ENCODE measurements around the gene SNAPC2. TPM values are rescaled to one million over a fixed set of nuclear protein-coding genes. Genes with fewer than 3 reads are reported as not detected.

SNAPC2 gene
- total and polyA plus RNA-seq, 2 of the 13 experiments (the other 11 are each of a cell fraction or from before 2014, with no cell fraction given) = 10.2 to 12.7 TPM

DNA sequence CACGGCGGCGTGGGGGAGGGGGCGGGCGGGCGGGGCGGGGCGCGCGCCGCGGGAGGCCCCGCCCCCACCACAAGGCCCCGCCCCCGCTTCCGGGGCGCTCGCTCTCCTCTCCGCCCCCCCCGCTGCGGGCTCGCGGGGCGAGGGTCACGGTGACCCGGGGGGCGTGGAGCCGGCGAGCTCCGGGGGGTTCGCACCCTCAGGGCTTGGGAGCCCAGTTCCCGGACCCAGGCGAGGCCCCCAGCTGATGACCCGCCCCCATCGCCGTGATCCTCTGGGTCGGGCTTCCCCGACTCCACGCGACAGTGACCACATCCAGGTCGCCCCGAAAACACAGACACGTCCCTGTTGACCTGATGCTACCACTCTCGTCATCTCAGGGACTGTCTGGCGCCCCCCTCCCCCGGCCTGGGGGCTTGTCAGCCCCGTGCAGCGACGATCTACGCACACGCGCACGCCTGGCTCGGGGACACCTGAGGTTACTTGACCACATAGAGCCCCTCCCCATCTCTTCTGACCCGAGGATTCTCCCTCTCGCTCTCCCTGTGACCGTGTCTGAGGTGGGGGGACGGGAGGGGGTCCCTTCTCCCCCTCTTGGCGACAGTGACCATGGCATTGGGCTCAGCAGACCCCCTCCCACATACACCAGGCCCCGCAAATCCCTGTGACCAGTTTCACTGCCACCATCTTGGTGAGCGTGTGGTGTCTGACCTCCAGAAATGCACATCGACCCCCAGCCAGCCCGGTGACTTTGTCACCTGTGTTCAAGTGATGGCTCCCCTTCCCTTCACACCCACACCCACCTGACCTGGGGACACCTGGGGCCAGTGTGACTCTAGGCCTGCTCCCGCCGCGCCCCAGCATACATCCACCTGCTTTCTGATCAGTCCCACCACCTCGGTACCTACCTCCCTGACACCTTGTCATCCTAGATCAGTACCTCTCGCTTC lies 15.8 kb upstream of the SNAPC2 start (continued):
- TF ChIP-seq, protein P1, sequence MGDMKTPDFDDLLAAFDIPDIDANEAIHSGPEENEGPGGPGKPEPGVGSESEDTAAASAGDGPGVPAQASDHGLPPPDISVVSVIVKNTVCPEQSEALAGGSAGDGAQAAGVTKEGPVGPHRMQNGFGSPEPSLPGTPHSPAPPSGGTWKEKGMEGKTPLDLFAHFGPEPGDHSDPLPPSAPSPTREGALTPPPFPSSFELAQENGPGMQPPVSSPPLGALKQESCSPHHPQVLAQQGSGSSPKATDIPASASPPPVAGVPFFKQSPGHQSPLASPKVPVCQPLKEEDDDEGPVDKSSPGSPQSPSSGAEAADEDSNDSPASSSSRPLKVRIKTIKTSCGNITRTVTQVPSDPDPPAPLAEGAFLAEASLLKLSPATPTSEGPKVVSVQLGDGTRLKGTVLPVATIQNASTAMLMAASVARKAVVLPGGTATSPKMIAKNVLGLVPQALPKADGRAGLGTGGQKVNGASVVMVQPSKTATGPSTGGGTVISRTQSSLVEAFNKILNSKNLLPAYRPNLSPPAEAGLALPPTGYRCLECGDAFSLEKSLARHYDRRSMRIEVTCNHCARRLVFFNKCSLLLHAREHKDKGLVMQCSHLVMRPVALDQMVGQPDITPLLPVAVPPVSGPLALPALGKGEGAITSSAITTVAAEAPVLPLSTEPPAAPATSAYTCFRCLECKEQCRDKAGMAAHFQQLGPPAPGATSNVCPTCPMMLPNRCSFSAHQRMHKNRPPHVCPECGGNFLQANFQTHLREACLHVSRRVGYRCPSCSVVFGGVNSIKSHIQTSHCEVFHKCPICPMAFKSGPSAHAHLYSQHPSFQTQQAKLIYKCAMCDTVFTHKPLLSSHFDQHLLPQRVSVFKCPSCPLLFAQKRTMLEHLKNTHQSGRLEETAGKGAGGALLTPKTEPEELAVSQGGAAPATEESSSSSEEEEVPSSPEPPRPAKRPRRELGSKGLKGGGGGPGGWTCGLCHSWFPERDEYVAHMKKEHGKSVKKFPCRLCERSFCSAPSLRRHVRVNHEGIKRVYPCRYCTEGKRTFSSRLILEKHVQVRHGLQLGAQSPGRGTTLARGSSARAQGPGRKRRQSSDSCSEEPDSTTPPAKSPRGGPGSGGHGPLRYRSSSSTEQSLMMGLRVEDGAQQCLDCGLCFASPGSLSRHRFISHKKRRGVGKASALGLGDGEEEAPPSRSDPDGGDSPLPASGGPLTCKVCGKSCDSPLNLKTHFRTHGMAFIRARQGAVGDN (CRISPR knock-in tag; IDR thresholded peaks at IDR 0.05) = peak; percentile 28; the same call in 1 of the 2 replicates
- TF ChIP-seq KLF9 (CRISPR knock-in tag; IDR thresholded peaks at IDR 0.05; ENCODE audit: low read depth) (no peak), HES4 (CRISPR knock-in tag; IDR thresholded peaks at IDR 0.05; ENCODE audit: borderline replicate concordance) (0 out of 2 replicates have a peak, but pooled peaks have one; percentile 13), SALL1 (CRISPR knock-in tag; IDR thresholded peaks at IDR 0.05) (no peak), ZSCAN22 (CRISPR knock-in tag; IDR thresholded peaks at IDR 0.05) (no peak), ZNF326 (CRISPR knock-in tag; IDR thresholded peaks at IDR 0.05; ENCODE audit: borderline replicate concordance) (no peak), NFE2L1 (CRISPR knock-in tag; IDR thresholded peaks at IDR 0.05; ENCODE audit: borderline replicate concordance) (no peak), SP2 (CRISPR knock-in tag; IDR thresholded peaks at IDR 0.05) (no peak; the same call in 1 of the 2 replicates), AGO1 (IDR thresholded peaks at IDR 0.05; ENCODE audit: low read depth, low read length, poor library complexity, severe bottlenecking) (no peak), SIN3A (IDR thresholded peaks at IDR 0.05; ENCODE audit: borderline replicate concordance, low read depth, low read length) (no peak), HNRNPH1 (optimal IDR thresholded peaks at IDR 0.05; ENCODE audit: low read depth, low read length) (no peak), CEBPG (CRISPR knock-in tag; IDR thresholded peaks at IDR 0.05) (no peak), ETV6 (CRISPR knock-in tag; conservative IDR thresholded peaks at IDR 0.05) (no peak), ZNF382 (CRISPR knock-in tag; IDR thresholded peaks at IDR 0.05; ENCODE audit: borderline replicate concordance) (no peak), ETV5 (CRISPR knock-in tag; IDR thresholded peaks at IDR 0.05; ENCODE audit: borderline replicate concordance) (0 out of 2 replicates have a peak, but pooled peaks have one; percentile 32), SKI (IDR thresholded peaks at IDR 0.05; ENCODE audit: partially characterized antibody) (no peak), NBN (conservative IDR thresholded peaks at IDR 0.05) (no peak), RFX1 (IDR thresholded peaks at IDR 0.05) (no peak)
- TF ChIP-seq, protein P2, sequence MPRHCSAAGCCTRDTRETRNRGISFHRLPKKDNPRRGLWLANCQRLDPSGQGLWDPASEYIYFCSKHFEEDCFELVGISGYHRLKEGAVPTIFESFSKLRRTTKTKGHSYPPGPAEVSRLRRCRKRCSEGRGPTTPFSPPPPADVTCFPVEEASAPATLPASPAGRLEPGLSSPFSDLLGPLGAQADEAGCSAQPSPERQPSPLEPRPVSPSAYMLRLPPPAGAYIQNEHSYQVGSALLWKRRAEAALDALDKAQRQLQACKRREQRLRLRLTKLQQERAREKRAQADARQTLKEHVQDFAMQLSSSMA (CRISPR knock-in tag; IDR thresholded peaks at IDR 0.05) = no peak
- TF ChIP-seq, protein P3, sequence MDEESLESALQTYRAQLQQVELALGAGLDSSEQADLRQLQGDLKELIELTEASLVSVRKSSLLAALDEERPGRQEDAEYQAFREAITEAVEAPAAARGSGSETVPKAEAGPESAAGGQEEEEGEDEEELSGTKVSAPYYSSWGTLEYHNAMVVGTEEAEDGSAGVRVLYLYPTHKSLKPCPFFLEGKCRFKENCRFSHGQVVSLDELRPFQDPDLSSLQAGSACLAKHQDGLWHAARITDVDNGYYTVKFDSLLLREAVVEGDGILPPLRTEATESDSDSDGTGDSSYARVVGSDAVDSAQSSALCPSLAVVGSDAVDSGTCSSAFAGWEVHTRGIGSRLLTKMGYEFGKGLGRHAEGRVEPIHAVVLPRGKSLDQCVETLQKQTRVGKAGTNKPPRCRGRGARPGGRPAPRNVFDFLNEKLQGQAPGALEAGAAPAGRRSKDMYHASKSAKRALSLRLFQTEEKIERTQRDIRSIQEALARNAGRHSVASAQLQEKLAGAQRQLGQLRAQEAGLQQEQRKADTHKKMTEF (CRISPR knock-in tag; IDR thresholded peaks at IDR 0.05) = 0 out of 2 replicates have a peak, but pooled peaks have one; percentile 13
